ENCODE measurements around the gene KRTAP19-6. TPM values are rescaled to one million over a fixed set of nuclear protein-coding genes. Genes with fewer than 3 reads are reported as not detected.
"Not testable (repeated sequence)": the region's sequence is repeated elsewhere in the genome, so short reads cannot be mapped to it uniquely, and the experiment has no call there.

Gene KRTAP19-6
- total RNA-seq, 3 donors from 2014 or later: not detected

- not testable (repeated sequence) for H3K36me3 Mint-ChIP-seq (ENCODE audit: insufficient read depth); H3K4me3 Mint-ChIP-seq; H3K27me3 Mint-ChIP-seq (ENCODE audit: low read depth); ATAC-seq; DNase-seq; H3K4me1 Mint-ChIP-seq (ENCODE audit: low read depth); H3K9me3 Mint-ChIP-seq
Observed at GRCh38 chr21:30505621-30506205, 36.0 kb downstream of the KRTAP19-6 start.

- H3K4me1 Mint-ChIP-seq (ENCODE audit: low read depth): no peaks in the 10 kb centered on the region
- DNase-seq (no peak), ATAC-seq (no peak)
Observed at GRCh38 chr21:30502041-30502440, 39.6 kb downstream of the KRTAP19-6 start, which contains the start of gene KRTAP19-5. TSS of gene KRTAP19-5 (minus strand) at chr21:30502141. CDS start at chr21:30502090, 51 bp downstream.

GRCh38 chr21:30497065-30497464 is 44.6 kb downstream of the KRTAP19-6 start, which contains the start of gene KRTAP19-4:
TSS of gene KRTAP19-4 (minus strand) at chr21:30497165. CDS start at chr21:30497110, 55 bp downstream.
- Mint-ChIP-seq H3K9me3 (no peaks in the 10 kb centered on the region), H3K36me3 (ENCODE audit: insufficient read depth) (no peaks in the 10 kb centered on the region), H3K4me1 (ENCODE audit: low read depth) (no peaks in the 10 kb centered on the region), H3K4me3 (no peak within 1 kb of the TSS), H3K27me3 (ENCODE audit: low read depth) (no peaks in the 10 kb centered on the region)
- ATAC-seq: no peak
- DNase-seq: no peak

More at GRCh38 chr21:30502041-30502440, 39.6 kb downstream of the KRTAP19-6 start, which contains the start of gene KRTAP19-5:
- Mint-ChIP-seq H3K27me3 (ENCODE audit: low read depth) (no peaks in the 10 kb centered on the region), H3K9me3 (no peaks in the 10 kb centered on the region), H3K36me3 (ENCODE audit: insufficient read depth) (no peaks in the 10 kb centered on the region), H3K4me3 (no peak within 1 kb of the TSS)

GRCh38 chr21:30491963-30492428 is 49.7 kb downstream of the KRTAP19-6 start, which contains the start of gene KRTAP19-3:
TSS of gene KRTAP19-3 (minus strand) at chr21:30492013. CDS start at chr21:30491957, 56 bp downstream.
- no peaks in the 10 kb centered on the region for H3K27me3 Mint-ChIP-seq (ENCODE audit: low read depth)
- DNase-seq (no peak), ATAC-seq (no peak)
- no peaks in the 10 kb centered on the region for H3K4me1 Mint-ChIP-seq (ENCODE audit: low read depth)
- no peaks in the 10 kb centered on the region for H3K36me3 Mint-ChIP-seq (ENCODE audit: insufficient read depth)
- H3K9me3 Mint-ChIP-seq: peaks cover 1% of the 10 kb centered on the region
- H3K4me3 Mint-ChIP-seq: no peak within 1 kb of the TSS

Other genes with a start within 250 kb of the KRTAP19-6 start
- not detected for gene KRTAP26-1, start 221.5 kb downstream of the KRTAP19-6 start, total RNA-seq
- gene KRTAP27-1, start 204.2 kb downstream of the KRTAP19-6 start, total RNA-seq: not detected
- not detected for gene KRTAP23-1, start 193.3 kb downstream of the KRTAP19-6 start, total RNA-seq
- gene KRTAP13-2, start 169.6 kb downstream of the KRTAP19-6 start, total RNA-seq: not detected
- not detected for gene KRTAP13-1, start 145.8 kb downstream of the KRTAP19-6 start, total RNA-seq
- gene KRTAP13-3, start 115.9 kb downstream of the KRTAP19-6 start, total RNA-seq: not detected
- not detected for gene KRTAP13-4, start 111.6 kb downstream of the KRTAP19-6 start, total RNA-seq
- not detected for gene KRTAP15-1, start 101.6 kb downstream of the KRTAP19-6 start, total RNA-seq
- not detected for gene KRTAP19-1, start 61.5 kb downstream of the KRTAP19-6 start, total RNA-seq
- not detected for gene KRTAP19-2, start 54.4 kb downstream of the KRTAP19-6 start, total RNA-seq
- not detected for gene KRTAP19-3, start 49.9 kb downstream of the KRTAP19-6 start, total RNA-seq
- gene KRTAP19-4, start 44.7 kb downstream of the KRTAP19-6 start, total RNA-seq: not detected
- not detected for gene KRTAP19-5, start 39.7 kb downstream of the KRTAP19-6 start, total RNA-seq
- not detected for gene KRTAP19-7, start 19.4 kb upstream of the KRTAP19-6 start, total RNA-seq
- not detected for gene KRTAP22-2, start 48.5 kb upstream of the KRTAP19-6 start, total RNA-seq
- gene KRTAP6-3, start 50.6 kb upstream of the KRTAP19-6 start, total RNA-seq: not detected
- not detected for gene KRTAP6-2, start 57.0 kb upstream of the KRTAP19-6 start, total RNA-seq
- gene KRTAP22-1, start 59.2 kb upstream of the KRTAP19-6 start, total RNA-seq: not detected
- gene KRTAP6-1, start 72.1 kb upstream of the KRTAP19-6 start, total RNA-seq: not detected
- not detected for gene KRTAP20-1, start 74.6 kb upstream of the KRTAP19-6 start, total RNA-seq
- gene KRTAP20-4, start 78.8 kb upstream of the KRTAP19-6 start, total RNA-seq: not detected
- gene KRTAP20-2, start 93.3 kb upstream of the KRTAP19-6 start, total RNA-seq: not detected
- not detected for gene KRTAP20-3, start 101.0 kb upstream of the KRTAP19-6 start, total RNA-seq
- gene KRTAP21-3, start 176.9 kb upstream of the KRTAP19-6 start, total RNA-seq: not detected
- gene KRTAP21-2, start 205.4 kb upstream of the KRTAP19-6 start, total RNA-seq: not detected
- not detected for gene KRTAP21-1, start 213.6 kb upstream of the KRTAP19-6 start, total RNA-seq